Hepatic stellate cell (primary cell): Measurements from ENCODE around the gene DAPP1.
"Not testable (repeated sequence)": the region's sequence is repeated elsewhere in the genome, so short reads cannot be mapped to it uniquely, and the experiment has no call there.

Experiments
- DNase-seq: peaks from one replicate; pipeline ENCODE4 v3.0.0; 2011; ENCODE audit warnings: low spot score

Gene DAPP1

DNA sequence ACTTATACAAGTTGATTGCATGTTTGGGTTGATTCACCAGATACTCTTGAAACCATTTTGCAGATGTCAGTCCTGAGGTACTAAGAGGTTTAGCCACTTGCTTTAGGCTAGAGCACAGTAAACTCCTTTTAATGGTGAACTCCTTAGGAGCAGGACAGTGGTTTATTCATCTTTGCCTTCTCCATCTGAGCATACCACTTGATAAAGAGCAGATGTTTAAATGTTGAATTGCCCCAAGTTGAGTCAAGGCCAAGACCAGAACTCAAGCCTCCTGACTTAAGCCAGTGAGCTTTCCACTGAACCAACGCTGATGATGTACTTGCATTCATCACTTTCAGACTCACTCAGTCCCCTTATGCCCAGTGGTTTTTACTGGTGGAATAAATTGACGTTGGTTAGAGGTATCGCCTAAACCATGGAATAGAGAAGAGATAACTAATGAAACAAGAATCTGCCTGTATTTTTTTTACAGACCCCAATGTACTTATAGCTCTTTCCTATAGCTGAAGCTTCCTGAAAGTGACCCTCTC lies 7.5 kb downstream of the DAPP1 start:
- no peak for DNase-seq

DNA sequence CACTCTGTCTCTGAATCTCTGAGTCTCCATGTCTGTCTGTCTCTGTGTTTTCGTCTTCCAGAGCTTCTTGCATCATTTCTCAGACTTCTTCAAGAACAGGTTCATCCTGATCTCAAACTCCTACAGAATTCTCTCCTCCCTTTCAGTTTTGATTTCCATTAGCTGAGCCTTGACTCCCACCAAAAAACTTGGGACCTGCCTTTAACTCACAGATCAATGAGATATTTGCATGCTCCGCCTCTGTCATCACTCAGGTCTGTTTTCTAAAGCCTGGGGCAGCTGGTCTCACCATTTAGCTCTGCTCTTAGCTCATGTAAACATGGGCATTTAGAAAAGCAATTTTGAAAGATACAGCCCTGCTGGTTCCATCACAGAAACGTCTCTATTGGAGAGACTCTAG lies 8.6 kb downstream of the DAPP1 start:
- DNase-seq: no peak

DNA sequence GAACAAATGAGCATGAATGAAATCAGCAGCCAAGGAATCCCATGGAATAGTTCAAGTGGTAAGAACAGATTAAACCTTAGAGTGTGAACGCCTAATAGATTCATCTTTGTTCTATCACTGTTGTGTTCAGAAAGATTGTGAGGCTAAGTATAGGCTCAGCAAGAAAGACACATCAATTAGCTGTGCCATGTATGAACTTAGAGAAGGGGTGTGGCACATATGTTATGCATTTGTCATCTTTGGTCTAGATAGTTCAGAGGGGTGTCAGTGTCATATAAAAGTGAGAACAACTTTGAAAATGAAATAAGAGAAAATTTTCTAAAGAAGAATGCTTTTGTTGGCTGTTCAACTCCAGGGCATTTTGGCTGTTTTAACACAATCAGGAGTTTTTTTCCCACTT lies 9.4 kb downstream of the DAPP1 start:
- DNase-seq: no peak

DNA sequence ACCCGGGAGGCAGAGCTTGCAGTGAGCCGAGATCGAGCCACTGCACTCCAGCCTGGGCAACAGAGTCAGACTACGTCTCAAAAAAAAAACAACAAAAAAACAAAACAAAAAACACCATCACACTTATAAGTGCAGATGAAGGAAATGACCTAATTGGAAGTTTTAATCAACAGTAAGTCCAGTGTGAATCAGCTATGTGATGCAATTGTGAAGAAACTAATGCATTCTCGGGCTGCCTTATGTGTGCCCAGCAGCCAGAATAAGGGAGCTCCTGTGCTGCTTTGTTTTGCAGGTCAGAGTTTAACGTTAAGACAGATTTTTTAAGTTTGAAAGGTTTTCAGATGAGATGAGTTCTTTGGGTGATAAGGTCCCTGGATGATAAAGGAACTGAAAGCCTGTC lies 10.8 kb downstream of the DAPP1 start:
- no peak for DNase-seq

- no peak for DNase-seq
These were observed 11.2 kb downstream of the DAPP1 start for GRCh38 chr4:99827857-99828256.

- no peak for DNase-seq
These were observed 11.8 kb downstream of the DAPP1 start for GRCh38 chr4:99828477-99828876.

DNA sequence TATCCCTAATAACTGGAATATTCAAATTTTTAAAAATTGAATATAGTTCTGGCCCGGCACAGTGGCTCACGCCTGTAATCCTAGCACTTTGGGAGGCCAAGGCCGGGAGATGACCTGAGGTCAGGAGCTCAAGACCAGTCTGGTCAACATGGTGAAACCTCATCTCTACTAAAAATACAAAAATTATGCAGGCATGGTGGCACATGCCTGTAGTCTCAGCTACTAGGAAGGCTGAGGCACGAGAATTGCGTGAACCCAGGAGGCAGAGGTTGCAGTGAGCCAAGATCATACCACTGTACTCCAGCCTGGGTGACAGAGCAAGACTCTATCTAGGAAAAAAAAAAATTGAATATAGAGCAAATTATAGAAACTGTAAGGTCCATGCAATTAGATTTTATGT lies 13.4 kb downstream of the DAPP1 start:
- DNase-seq: not testable (repeated sequence)

DNA sequence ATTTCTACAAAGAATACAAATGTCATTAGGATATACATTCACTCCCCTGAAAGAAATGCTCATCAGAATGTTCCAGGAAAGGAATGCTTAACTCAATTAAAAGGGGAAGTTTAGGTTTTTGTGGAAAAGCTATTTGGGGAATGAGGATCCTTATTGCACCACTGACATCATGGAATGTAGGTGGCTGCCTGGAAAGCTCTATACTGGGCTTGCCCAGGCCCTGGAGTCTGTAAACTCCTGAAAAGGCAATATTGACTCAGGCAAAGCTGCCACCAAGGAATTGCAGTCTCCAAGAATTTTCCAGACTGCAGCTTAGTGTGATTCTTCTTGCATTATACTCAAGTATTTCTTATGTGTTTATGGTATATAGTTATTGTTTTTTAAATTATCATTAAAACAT lies 15.7 kb downstream of the DAPP1 start:
- no peak for DNase-seq

- no peak for DNase-seq
These were observed 16.1 kb downstream of the DAPP1 start for GRCh38 chr4:99832758-99833157.

DNA sequence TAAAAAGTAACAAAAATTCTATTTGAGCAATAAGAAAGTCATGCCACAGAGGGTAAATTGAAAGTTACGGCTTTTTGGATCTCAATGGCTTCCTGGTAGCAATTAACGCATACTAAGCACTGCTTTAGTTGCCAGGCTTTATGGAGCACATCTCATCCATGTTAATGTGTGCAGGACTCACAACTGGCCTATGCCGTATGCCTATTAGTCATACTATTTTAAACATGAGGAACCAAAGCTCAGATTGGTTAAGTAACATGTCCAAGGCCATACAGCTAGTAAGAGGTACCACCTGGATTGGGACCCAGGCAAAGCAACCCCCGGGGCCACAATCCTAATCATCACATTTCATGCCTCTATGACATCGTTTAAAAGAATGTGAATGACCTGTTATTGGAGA lies 17.1 kb downstream of the DAPP1 start:
- no peak for DNase-seq

DNA sequence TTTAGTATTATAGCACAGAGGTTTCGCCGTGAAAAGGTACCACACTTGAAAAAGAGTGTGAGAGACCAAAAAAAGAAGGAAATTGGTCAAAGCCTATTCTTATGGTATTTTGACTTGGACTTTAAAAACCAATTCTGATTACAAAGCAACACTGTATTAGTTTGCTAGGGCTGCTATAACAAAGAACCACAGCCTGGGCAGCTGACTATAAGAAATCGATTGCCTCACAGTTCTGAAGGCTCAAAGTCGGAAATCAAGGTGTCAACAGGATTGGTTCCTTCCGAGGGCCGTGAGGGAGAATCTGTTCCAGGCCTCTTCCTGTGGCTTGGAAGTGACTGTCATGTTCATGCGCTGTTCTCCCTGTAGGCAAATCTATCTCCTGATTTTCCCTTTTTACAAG lies 17.9 kb downstream of the DAPP1 start:
- DNase-seq: no peak

DNA sequence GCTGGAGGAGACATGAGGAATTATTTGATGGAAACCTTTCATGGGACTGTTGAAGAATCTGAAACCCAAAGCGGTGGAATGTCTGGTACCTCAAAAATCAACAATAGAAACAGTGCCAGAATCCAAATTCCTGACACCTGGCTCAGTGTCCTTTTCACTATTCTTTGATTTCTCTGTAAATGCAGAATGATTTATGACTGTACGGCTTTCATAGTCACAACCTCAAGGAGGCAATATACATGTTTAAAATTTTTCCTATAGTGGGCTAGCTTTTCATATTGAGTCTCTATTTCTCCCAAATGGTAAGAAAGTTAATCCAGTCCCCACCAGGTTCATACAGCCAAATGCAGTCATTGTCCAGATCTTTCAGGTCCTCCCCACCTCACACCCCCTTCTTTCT lies 19.3 kb downstream of the DAPP1 start:
- DNase-seq: no peak

DNA sequence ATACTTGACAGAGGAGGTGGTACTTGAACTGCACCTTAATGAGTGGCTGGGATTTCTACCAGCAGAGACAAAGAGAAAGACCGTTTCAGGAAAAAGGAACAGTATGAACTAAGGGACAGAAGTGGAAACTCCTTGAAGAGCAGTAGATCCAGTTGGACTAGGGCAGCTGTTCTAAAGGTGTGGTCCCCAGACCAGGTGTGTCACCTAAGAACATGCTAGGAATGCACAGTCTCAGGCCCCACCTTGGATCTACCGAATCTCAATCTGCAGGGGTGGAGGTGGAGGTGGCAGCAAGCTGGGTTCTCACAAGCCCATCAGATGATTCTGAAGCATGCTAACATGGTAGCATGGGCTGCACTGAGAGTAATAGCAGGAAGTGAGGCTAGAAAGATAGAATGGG lies 22.3 kb downstream of the DAPP1 start:
- DNase-seq: no peak

GRCh38 chr4:99841129-99841528 lies 24.5 kb downstream of the DAPP1 start:
- DNase-seq: no peak

DNA sequence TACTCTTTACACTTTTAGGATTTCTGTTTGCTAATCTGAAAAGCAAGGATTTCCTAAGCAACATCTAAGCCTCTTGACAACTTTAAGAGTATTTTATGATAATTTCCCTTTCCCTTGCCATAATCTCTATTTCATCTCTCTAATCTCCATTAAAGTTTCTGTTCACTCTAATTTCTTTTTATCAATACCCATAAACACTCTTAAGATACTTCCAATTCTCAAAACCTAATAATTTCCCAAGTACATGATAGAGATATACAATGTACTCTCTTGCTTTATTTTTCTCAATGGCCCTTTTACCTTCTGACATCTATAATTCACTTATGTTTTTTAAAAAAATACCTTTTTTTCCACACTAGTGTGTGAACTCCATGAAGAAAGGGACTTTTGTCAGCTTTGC lies 26.8 kb downstream of the DAPP1 start:
- no peak for DNase-seq

DNA sequence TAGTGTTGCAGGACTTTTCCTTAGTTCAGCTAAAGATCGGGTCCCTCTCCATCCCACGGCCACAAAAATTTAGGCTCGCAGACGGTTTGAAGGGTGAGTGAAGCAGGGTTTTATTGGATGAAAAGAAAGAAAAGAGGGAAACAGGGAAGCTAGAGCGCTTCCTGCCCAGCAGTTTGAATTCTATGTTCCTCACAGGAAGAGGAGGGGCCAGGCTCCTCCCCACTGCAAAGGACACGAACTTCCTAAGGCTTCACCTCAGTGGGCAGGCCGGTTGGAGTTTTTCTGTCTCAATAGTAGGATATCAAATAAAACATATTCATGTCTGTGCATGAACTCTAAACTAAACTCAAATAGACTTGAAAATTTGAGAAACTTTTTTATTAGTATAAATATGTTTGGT lies 27.4 kb downstream of the DAPP1 start:
- DNase-seq: no peak

DNA sequence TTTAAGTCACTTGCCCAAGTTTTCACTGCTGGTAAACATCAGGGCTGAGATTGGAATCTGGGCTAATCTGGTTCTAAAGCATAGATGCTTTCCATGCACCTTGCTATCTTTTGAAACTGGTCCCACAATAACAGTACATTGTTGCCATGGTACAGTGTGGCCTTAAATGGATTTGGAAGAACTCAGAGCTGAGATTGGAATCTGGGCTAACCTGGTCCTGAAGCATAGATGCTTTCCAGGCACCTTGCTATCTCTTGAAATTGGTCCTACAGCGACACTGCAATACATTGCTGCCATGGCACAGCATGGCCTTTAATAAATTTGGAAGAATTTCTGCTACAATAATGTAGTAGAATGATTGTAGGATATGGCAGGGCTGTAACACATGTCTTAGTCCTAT lies 28.6 kb downstream of the DAPP1 start:
- no peak for DNase-seq

- DNase-seq: no peak
These were observed 29.3 kb downstream of the DAPP1 start for GRCh38 chr4:99845708-99846469.

DNA sequence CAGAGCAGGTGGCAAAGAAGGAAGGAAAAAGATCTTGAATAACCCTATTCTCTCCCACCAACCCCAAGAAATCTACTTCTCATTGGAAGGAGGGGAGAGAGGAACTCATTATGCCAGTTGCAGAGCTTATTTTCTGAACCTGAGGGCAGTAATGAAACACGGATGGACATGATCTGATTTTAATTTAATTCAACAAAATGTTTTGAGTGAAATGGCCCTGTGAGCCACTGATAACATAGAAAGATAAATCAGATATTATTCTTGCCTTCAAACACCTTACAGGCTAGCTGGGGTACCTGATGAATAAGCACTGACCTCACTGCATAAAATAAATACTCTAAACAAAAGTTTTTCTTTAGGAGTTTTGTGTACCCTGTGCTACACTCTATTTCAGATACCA lies 30.3 kb downstream of the DAPP1 start:
- DNase-seq: no peak

DNA sequence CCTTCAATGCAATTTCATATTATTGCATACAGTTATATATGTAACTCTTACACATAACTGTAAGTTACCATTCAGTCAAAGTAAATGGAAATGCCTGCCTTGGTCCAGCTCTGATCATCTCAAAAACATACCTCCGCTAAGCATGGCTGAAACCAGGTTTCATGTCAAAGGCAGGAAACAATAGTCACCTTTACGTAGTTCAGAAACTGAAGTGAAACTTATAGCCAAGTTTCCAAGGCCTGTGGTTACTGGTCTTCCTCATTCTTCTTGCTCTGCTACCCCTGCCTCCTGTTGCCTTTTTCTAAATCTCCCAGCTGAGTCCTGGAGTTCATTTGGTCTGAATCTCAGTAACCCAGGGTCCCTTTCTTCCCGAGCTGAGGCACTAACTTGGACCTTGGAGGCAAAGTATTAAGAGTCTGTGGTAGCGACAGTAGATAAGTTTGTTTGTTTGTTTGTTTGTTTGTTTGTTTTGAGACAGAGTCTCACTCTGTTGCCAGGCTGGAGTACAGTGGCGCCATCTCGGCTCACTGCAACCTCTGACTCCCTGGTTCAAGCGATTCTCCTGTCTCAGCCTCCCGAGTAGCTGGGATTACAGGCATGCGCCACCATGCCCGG lies 30.8 kb downstream of the DAPP1 start:
- DNase-seq: no peak

DNA sequence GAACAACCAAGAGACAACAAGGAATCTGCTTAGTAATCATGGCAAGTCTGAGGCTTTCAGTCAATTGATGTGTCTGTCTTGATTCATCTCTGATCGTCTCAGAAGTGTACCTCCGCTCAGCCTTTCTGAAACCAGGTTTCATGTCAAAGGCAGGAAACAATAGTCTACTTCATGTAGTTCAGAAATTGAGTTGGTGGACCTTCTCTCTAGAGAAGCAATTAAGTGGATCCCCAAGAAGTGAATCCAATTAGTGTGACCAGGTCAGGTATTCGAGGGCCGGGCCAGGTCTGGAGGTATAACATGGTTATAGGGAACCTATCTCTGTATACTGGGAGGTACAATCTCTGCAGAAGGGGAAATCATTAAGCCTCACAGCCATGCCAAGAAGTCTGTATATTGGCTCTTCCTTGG lies 32.0 kb downstream of the DAPP1 start:
- no peak for DNase-seq

DNA sequence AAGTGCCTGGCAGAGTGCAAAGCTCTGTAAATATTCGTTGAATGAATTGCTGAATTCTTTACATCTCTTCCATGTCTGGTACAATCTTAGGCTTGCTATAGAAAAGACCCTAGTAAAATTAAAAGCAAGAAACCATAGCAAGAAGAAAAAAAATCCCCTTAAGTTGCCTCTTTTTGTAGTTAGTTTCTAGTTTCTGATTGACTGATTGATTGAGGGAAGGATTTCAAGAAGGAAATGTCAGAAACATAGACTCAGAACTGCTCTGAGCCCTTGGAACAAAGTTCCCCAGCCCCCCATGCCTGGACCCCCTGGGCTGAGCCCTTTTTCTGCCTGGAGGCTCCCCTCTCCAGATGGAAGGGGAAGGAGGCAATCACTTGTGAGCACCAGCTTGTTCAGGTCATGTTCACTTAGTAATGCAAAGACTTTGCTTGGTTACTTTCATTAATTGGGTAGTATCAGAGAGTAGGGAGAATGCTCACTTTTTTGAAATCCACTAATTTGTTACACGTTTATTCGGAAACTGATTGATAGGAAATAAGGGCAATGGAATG lies 35.6 kb downstream of the DAPP1 start:
- no peak for DNase-seq

DNA sequence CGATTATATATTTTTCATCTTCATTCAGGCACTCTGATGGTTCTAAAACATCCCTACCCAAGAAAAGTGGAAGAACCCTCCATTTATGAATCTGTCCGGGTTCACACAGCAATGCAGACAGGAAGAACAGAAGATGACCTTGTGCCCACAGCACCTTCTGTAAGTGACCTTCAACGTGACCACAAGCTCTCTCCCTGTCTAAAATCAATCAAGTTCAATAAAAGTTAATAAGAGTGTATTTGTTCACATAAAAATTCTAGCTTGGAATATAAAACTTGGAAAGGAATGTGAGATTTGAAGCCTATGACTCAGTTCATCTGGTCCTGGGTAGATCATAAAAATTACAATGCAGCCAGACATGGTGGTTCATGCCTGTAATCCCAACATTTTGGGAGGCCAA lies 36.6 kb downstream of the DAPP1 start:
- no peak for DNase-seq

DNA sequence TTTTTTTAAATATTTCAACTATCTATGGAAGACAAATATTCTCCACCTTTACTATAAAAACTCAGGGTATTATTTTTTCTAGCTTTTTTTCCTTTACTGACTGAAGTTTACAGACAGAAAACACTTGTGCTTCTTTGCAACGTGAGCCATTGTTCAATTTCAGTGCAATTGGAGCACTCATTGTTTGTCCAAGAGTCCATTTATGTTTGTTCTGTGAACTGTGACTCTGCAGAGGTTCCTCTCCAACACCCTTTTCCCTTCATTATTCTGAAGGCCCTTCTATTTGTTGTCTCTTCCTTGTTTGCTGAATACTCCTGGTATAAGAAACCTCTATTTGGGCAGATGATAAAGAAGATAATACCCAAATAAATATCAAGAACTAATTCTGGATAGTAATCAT lies 37.4 kb downstream of the DAPP1 start:
- DNase-seq: no peak
